Measurements from ENCODE around the gene ZDHHC13.

Gene ZDHHC13

GRCh38 chr11:19173004-19173689 lies 56.2 kb downstream of the ZDHHC13 start:
- DNase-seq (ENCODE audit: low spot score) = no peak

GRCh38 chr11:19173964-19174638 lies 57.1 kb downstream of the ZDHHC13 start:
- DNase-seq (ENCODE audit: low spot score) = no peak

GRCh38 chr11:19176629-19177186 lies 59.7 kb downstream of the ZDHHC13 start:
- DNase-seq (ENCODE audit: low spot score) = no peak

- no peak for DNase-seq (ENCODE audit: low spot score)
These were observed 64.7 kb downstream of the ZDHHC13 start for GRCh38 chr11:19181531-19182261.

- no peak for DNase-seq (ENCODE audit: low spot score)
These were observed 66.7 kb downstream of the ZDHHC13 start for GRCh38 chr11:19183646-19184045.

- DNase-seq (ENCODE audit: low spot score) = no peak
These were observed 68.1 kb downstream of the ZDHHC13 start for GRCh38 chr11:19185036-19185435.

GRCh38 chr11:19185516-19186052 lies 68.6 kb downstream of the ZDHHC13 start:
- no peak for DNase-seq (ENCODE audit: low spot score)

GRCh38 chr11:19187114-19187832 lies 70.3 kb downstream of the ZDHHC13 start:
- no peak for DNase-seq (ENCODE audit: low spot score)

- DNase-seq (ENCODE audit: low spot score) = no peak
These were observed 70.9 kb downstream of the ZDHHC13 start for GRCh38 chr11:19187833-19188258.

GRCh38 chr11:19191530-19192169 lies 74.7 kb downstream of the ZDHHC13 start:
- no peak for DNase-seq (ENCODE audit: low spot score)

- DNase-seq (ENCODE audit: low spot score) = no peak
These were observed 76.9 kb downstream of the ZDHHC13 start for GRCh38 chr11:19193916-19194315.

GRCh38 chr11:19194620-19195308 lies 77.8 kb downstream of the ZDHHC13 start:
- no peak for DNase-seq (ENCODE audit: low spot score)

GRCh38 chr11:19196432-19196831 lies 79.5 kb downstream of the ZDHHC13 start:
- no peak for DNase-seq (ENCODE audit: low spot score)

GRCh38 chr11:19199048-19199447 lies 82.1 kb downstream of the ZDHHC13 start:
- DNase-seq (ENCODE audit: low spot score) = no peak

GRCh38 chr11:19199771-19200170 lies 82.8 kb downstream of the ZDHHC13 start:
- no peak for DNase-seq (ENCODE audit: low spot score)

GRCh38 chr11:19200410-19201201 lies 83.6 kb downstream of the ZDHHC13 start:
- no peak for DNase-seq (ENCODE audit: low spot score)

- no peak for DNase-seq (ENCODE audit: low spot score)
These were observed 85.0 kb downstream of the ZDHHC13 start, which contains the start of gene CSRP3 for GRCh38 chr11:19201737-19202605. TSS of gene CSRP3 (minus strand) at chr11:19201983. CDS start at chr11:19192448, 9,535 bp downstream.

- DNase-seq (ENCODE audit: low spot score) = no peak
These were observed 87.9 kb downstream of the ZDHHC13 start for GRCh38 chr11:19204836-19205235.

GRCh38 chr11:19208181-19208580 lies 91.2 kb downstream of the ZDHHC13 start:
- DNase-seq (ENCODE audit: low spot score) = no peak
